HG03442 (cell line): ENCODE measurements around the gene DIS3L2.
"Not testable (repeated sequence)": the region's sequence is repeated elsewhere in the genome, so short reads cannot be mapped to it uniquely, and the experiment has no call there.

ENCODE experiments used
- ATAC-seq: cut with Tn5 transposase; IDR thresholded peaks from one replicate; pipeline ENCODE4 v1.9.1; 2021; ENCODE audit warnings: mild to moderate bottlenecking, moderate library complexity; ENCODE audit not compliant: unreplicated experiment

The DIS3L2 gene

GRCh38 chr2:232378735-232379151, 417.2 kb downstream of the DIS3L2 start, which contains the start of gene ALPP:
Gene ALPP, plus strand, starts transcription at chr2:232378751. Its CDS starts 52 bp downstream, at chr2:232378803.
- not testable (repeated sequence) for ATAC-seq

GRCh38 chr2:232379610-232380590, 418.4 kb downstream of the DIS3L2 start:
- not testable (repeated sequence) for ATAC-seq

DNA sequence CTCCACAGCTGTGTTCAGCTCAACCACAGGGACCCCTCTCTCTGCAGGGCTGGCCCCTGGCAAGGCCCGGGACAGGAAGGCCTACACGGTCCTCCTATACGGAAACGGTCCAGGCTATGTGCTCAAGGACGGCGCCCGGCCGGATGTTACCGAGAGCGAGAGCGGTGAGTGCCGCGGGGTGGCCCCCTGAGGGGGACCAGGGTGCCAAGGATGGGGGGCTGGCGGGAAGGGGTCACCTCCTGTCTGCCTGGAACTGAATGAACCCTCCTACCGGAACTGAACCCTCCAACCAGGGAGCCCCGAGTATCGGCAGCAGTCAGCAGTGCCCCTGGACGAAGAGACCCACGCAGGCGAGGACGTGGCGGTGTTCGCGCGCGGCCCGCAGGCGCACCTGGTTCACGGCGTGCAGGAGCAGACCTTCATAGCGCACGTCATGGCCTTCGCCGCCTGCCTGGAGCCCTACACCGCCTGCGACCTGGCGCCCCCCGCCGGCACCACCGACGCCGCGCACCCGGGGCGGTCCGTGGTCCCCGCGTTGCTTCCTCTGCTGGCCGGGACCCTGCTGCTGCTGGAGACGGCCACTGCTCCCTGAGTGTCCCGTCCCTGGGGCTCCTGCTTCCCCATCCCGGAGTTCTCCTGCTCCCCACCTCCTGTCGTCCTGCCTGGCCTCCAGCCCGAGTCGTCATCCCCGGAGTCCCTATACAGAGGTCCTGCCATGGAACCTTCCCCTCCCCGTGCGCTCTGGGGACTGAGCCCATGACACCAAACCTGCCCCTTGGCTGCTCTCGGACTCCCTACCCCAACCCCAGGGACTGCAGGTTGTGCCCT, 419.9 kb downstream of the DIS3L2 start:
- not testable (repeated sequence) for ATAC-seq

GRCh38 chr2:232382331-232383225, 421.1 kb downstream of the DIS3L2 start:
- no peak for ATAC-seq

DNA sequence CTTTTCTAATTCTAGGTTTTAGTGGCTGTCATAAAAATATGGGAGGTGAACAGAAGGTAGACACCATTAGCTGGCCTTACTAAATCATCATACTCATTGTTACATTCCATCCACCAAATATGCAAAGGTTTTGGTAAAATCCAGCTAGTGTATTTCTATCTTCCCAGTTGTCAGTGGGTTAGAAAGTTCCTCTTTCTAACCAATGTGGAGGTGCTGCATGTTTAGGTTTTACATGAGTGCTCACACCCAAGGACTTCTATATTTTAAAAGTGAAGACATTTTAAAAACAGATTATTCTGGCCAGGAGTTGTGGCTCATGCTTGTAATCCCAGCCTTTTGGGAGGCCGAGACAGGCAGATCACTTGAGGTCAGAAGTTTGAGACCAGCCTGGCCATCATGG, 423.0 kb downstream of the DIS3L2 start:
- no peak for ATAC-seq

- not testable (repeated sequence) for ATAC-seq
Measured at GRCh38 chr2:232385058-232385457, 423.5 kb downstream of the DIS3L2 start.

DNA sequence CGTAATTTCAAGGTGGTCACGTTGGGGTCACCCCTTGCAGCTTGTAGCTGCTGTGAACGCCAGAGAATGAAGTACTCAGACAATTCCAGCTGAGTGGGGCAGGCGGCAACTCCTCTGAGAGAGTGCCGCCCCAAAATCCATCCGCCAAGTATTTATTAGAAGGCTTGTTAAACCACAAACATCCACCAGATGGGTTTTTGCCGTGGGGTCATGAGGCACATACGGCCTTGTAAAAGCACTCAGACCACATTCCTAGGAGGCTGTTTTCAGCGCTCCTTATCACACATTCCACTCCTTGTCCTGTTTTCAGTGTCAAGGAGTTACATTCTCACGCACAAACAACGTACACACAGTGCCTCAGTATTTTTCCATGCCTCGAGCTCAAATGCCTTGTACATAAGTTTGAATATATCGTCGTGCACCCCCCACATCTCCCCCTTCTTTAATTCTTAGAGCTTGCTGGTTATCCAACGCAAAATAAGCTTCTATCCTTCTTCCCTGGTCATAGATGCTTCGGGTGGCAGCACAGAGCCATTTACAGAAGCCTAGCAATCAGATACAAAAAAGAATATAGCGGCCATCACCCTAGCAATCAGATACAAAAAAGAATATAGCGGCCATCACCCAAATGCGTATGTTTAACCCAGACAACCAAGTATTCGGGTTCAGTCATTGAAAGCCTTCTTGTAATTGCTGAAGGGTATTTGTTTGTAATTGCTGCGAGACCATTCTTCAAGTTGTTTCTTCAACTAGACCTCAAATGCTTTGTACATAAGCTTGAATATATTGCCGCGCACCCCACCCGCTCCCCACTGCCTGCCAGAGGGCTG, 424.4 kb downstream of the DIS3L2 start:
- no peak for ATAC-seq

- ATAC-seq = no peak
Measured at GRCh38 chr2:232386490-232386739, 424.9 kb downstream of the DIS3L2 start.
